H1 (cell line): ENCODE measurements around the gene MYO1D. TPM values are rescaled to one million over a fixed set of nuclear protein-coding genes. Genes with fewer than 3 reads are reported as not detected.

Experiments used
- CTCF ChIA-PET: fragments of 300-600 bp; sonication (Branson Sonifier 250); formaldehyde crosslinking; loops from one replicate; lab custom pipeline; 2021; ENCODE audit not compliant: partially characterized antibody; lab: Charles Lee
- POLR2A ChIA-PET: fragments of 300-600 bp; sonication (Branson Sonifier 250); formaldehyde crosslinking; loops from one replicate; lab custom pipeline; 2021; ENCODE audit warnings: inconsistent platforms; ENCODE audit not compliant: partially characterized antibody; lab: Charles Lee
- DNase-seq, 2 experiments: peaks; one replicate each; pipeline versions ENCODE4 v3.0.0 to v3.0.0-alpha.2; 2010 to 2022; ENCODE audit warnings: low spot score in 2 of 2, low read depth in 1 of 2, mixed read lengths in 1 of 2
- FAIRE-seq: peaks from 2 replicates; lab custom pipeline; 2011; peaks lifted over from hg19 to GRCh38; lab: Jason Lieb, UNC
- H2AFZ ChIP-seq: 2 replicates; pipeline ENCODE4 v1.8.1; 2012; ENCODE audit warnings: low read length, inconsistent platforms
- H2AK5ac ChIP-seq: 2 replicates; pipeline ENCODE4 v1.6.1; 2013; ENCODE audit warnings: low read depth, low read length
- H2BK120ac ChIP-seq: replicated peaks from 2 replicates; pipeline ENCODE3; 2013; ENCODE audit warnings: low read depth, low read length, inconsistent platforms
- H2BK12ac ChIP-seq: 2 replicates; pipeline ENCODE4 v1.6.1; 2013; ENCODE audit warnings: low read depth, low read length
- H2BK15ac ChIP-seq: 2 replicates; pipeline ENCODE4 v1.6.1; 2013; ENCODE audit warnings: low read length
- H2BK20ac ChIP-seq: 2 replicates; pipeline ENCODE4 v1.6.1; 2013; ENCODE audit warnings: low read length
- H2BK5ac ChIP-seq: 2 replicates; pipeline ENCODE4 v1.6.1; 2013; ENCODE audit warnings: low read depth, low read length
- H3K14ac ChIP-seq: 2 replicates; pipeline ENCODE4 v1.6.1; 2013; ENCODE audit warnings: inconsistent platforms; ENCODE audit not compliant: insufficient read length
- H3K18ac ChIP-seq: 2 replicates; pipeline ENCODE4 v1.6.1; 2013; ENCODE audit warnings: low read length; ENCODE audit errors: extremely low read depth
- H3K23ac ChIP-seq: 2 replicates; pipeline ENCODE4 v1.6.1; 2013; ENCODE audit warnings: inconsistent platforms; ENCODE audit not compliant: insufficient read length
- H3K23me2 ChIP-seq: 2 replicates; pipeline ENCODE4 v1.6.1; 2013; ENCODE audit warnings: low read depth, low read length
- H3K27ac ChIP-seq: 2 replicates; pipeline ENCODE4 v1.6.1; 2011; ENCODE audit warnings: low read depth, low read length, inconsistent platforms
- H3K27me3 ChIP-seq, 4 experiments: replicated peaks in 1 of 4; 1 replicate in 1 of 4; 2 replicates in 3 of 4; pipeline versions ENCODE4 v1.6.1 to v1.8.1; 2011 to 2013; ENCODE audit warnings: low read length in 3 of 4, mild to moderate bottlenecking in 3 of 4, inconsistent platforms in 2 of 4, mixed read lengths in 2 of 4, moderate library complexity in 1 of 4; ENCODE audit not compliant: control insufficient read depth in 3 of 4, insufficient read depth in 3 of 4; ENCODE audit errors: extremely low read depth in 1 of 4
- H3K36me3 ChIP-seq, 4 experiments: 2 replicates each; pipeline versions ENCODE4 v1.6.1 to v1.8.1; 2011 to 2013; ENCODE audit warnings: mild to moderate bottlenecking in 4 of 4, low read length in 3 of 4, moderate library complexity in 2 of 4, control low read depth in 1 of 4, inconsistent platforms in 1 of 4; ENCODE audit not compliant: insufficient read depth in 4 of 4, control insufficient read depth in 2 of 4
- H3K4ac ChIP-seq: replicated peaks from 2 replicates; pipeline ENCODE3; 2013; ENCODE audit warnings: low read length, low read depth, mixed read lengths, inconsistent platforms; ENCODE audit not compliant: insufficient read length
- H3K4me1 ChIP-seq, 4 experiments: replicated peaks in 1 of 4; 1 replicate in 1 of 4; 2 replicates in 3 of 4; pipeline versions ENCODE4 v1.6.1 to v1.8.1; 2011 to 2013; ENCODE audit warnings: low read length in 3 of 4, inconsistent platforms in 2 of 4, mixed read lengths in 1 of 4; ENCODE audit not compliant: insufficient read depth in 4 of 4, control insufficient read depth in 3 of 4
- H3K4me2 ChIP-seq, 2 experiments: 2 replicates each; pipeline versions ENCODE4 v1.6.1 to v1.8.1; 2011 to 2013; ENCODE audit warnings: low read depth in 2 of 2, low read length in 2 of 2, control low read depth in 1 of 2, inconsistent platforms in 1 of 2, mild to moderate bottlenecking in 1 of 2; ENCODE audit not compliant: insufficient read depth in 1 of 2
- H3K4me3 ChIP-seq, 4 experiments: fragments of 200-600, 300-600 bp in 1 of 4; sonication (generic), shearing (Covaris generic), sonication (Bioruptor Twin) in 1 of 4; 2 replicates each; pipeline versions ENCODE4 v1.5.1 to v1.8.1; 2011 to 2016; ENCODE audit warnings: low read length in 4 of 4, low read depth in 3 of 4, control low read depth in 2 of 4, inconsistent platforms in 2 of 4, mild to moderate bottlenecking in 2 of 4, mixed read lengths in 1 of 4, moderate library complexity in 1 of 4; ENCODE audit not compliant: insufficient read depth in 2 of 4; ENCODE audit errors: extremely low read depth in 1 of 4
- H3K56ac ChIP-seq: replicated peaks from 2 replicates; pipeline ENCODE3; 2013; ENCODE audit warnings: low read depth, mild to moderate bottlenecking, mixed read lengths, low read length, inconsistent platforms; ENCODE audit not compliant: insufficient read length
- H3K79me1 ChIP-seq: 2 replicates; pipeline ENCODE4 v1.6.1; 2013; ENCODE audit warnings: low read depth, low read length, control low read depth
- H3K79me2 ChIP-seq, 2 experiments: 2 replicates each; pipeline versions ENCODE4 v1.6.1 to v1.8.1; 2012 to 2013; ENCODE audit warnings: low read length in 2 of 2, mild to moderate bottlenecking in 2 of 2, inconsistent platforms in 1 of 2; ENCODE audit not compliant: insufficient read depth in 2 of 2, control insufficient read depth in 1 of 2
- H3K9ac ChIP-seq, 4 experiments: replicated peaks in 1 of 4; 1 replicate in 1 of 4; 2 replicates in 3 of 4; pipeline versions ENCODE4 v1.6.1 to v1.8.1; 2011 to 2013; ENCODE audit warnings: low read depth in 3 of 4, low read length in 3 of 4, control low read depth in 2 of 4, mild to moderate bottlenecking in 2 of 4, moderate library complexity in 2 of 4, inconsistent platforms in 1 of 4; ENCODE audit errors: extremely low read depth in 1 of 4
- H3K9me3 ChIP-seq, 2 experiments: 2 replicates each; pipeline versions ENCODE4 v1.6.1 to v1.8.1; 2012 to 2013; ENCODE audit warnings: mild to moderate bottlenecking in 2 of 2, moderate library complexity in 2 of 2, control low read depth in 1 of 2, inconsistent platforms in 1 of 2, low read depth in 1 of 2, low read length in 1 of 2, mixed read lengths in 1 of 2; ENCODE audit not compliant: insufficient read depth in 2 of 2
- H4K20me1 ChIP-seq, 2 experiments: replicated peaks in 1 of 2; 2 replicates each; pipeline versions ENCODE3 to v1.8.1; 2011 to 2013; ENCODE audit warnings: inconsistent platforms in 2 of 2, low read length in 2 of 2, mild to moderate bottlenecking in 1 of 2; ENCODE audit not compliant: insufficient read depth in 2 of 2, control insufficient read depth in 1 of 2
- H4K5ac ChIP-seq: 2 replicates; pipeline ENCODE4 v1.6.1; 2013; ENCODE audit warnings: low read length, low read depth, mixed read lengths, inconsistent platforms; ENCODE audit not compliant: insufficient read length
- H4K8ac ChIP-seq: 2 replicates; pipeline ENCODE4 v1.8.0; 2013; ENCODE audit warnings: mild to moderate bottlenecking, moderate library complexity, low read length, inconsistent platforms; ENCODE audit not compliant: insufficient read depth; ENCODE audit errors: extremely low read depth
- H4K91ac ChIP-seq: replicated peaks from 2 replicates; pipeline ENCODE3; 2013; ENCODE audit warnings: low read length, mixed read lengths, inconsistent platforms; ENCODE audit not compliant: insufficient read length
- CEBPB ChIP-seq: IDR thresholded peaks from 2 replicates; pipeline ENCODE4 v1.6.1; 2012; ENCODE audit warnings: low read depth, low read length
- CREB1 ChIP-seq: IDR thresholded peaks from 2 replicates; pipeline ENCODE4 v1.6.1; 2012; ENCODE audit warnings: inconsistent platforms
- EZH2 ChIP-seq: fragments of 200-600 bp; sonication (generic); IDR thresholded peaks from 2 replicates; pipeline ENCODE4 v1.7.1; 2012; ENCODE audit warnings: low read depth, mild to moderate bottlenecking, moderate library complexity, low read length, inconsistent platforms; ENCODE audit not compliant: severe bottlenecking
- GABPA ChIP-seq: IDR thresholded peaks from 2 replicates; pipeline ENCODE4 v1.6.1; 2011; ENCODE audit warnings: mild to moderate bottlenecking, low read length, moderate library complexity, borderline replicate concordance; ENCODE audit not compliant: insufficient read depth
- KDM1A ChIP-seq: fragments of 200-600, 300-600 bp; sonication (generic); IDR thresholded peaks from 2 replicates; pipeline ENCODE4 v1.7.1; 2016; ENCODE audit warnings: mild to moderate bottlenecking, low read length, borderline replicate concordance
- KDM4A ChIP-seq: IDR thresholded peaks from one replicate; pipeline ENCODE4 v1.7.1; 2012; ENCODE audit warnings: low read depth, mild to moderate bottlenecking, moderate library complexity, low read length, inconsistent platforms; ENCODE audit not compliant: severe bottlenecking
- MAX ChIP-seq: IDR thresholded peaks from 2 replicates; pipeline ENCODE4 v1.6.1; 2012; ENCODE audit warnings: inconsistent platforms
- POLR2AphosphoS5 ChIP-seq: IDR thresholded peaks from 2 replicates; pipeline ENCODE4 v1.6.1; 2011; ENCODE audit warnings: low read depth, low read length
- RBBP5 ChIP-seq: IDR thresholded peaks from 2 replicates; pipeline ENCODE4 v1.7.1; 2012; ENCODE audit warnings: low read depth, mild to moderate bottlenecking, inconsistent platforms, low read length, moderate library complexity, borderline replicate concordance
- RFX5 ChIP-seq: IDR thresholded peaks from 2 replicates; pipeline ENCODE4 v1.6.1; 2011; ENCODE audit warnings: low read depth, low read length, improper control_type of control experiment, borderline replicate concordance
- SIRT6 ChIP-seq: IDR thresholded peaks from one replicate; pipeline ENCODE4 v1.7.1; 2012; ENCODE audit warnings: low read length, inconsistent platforms
- TBP ChIP-seq: IDR thresholded peaks from 2 replicates; pipeline ENCODE4 v1.6.1; 2011; ENCODE audit warnings: low read depth, low read length, improper control_type of control experiment
- TEAD4 ChIP-seq: IDR thresholded peaks from 2 replicates; pipeline ENCODE4 v1.6.1; 2012; ENCODE audit warnings: low read depth, low read length, inconsistent platforms, mixed read lengths
- USF2 ChIP-seq: IDR thresholded peaks from 2 replicates; pipeline ENCODE4 v1.6.1; 2011; ENCODE audit warnings: low read length, improper control_type of control experiment
- YY1 ChIP-seq: IDR thresholded peaks from 2 replicates; pipeline ENCODE4 v1.6.1; 2011; ENCODE audit warnings: low read depth, mild to moderate bottlenecking, low read length
- polyA plus RNA-seq, 7 experiments: library from polyadenylated mRNA; depleted of rRNA in 3 of 7; stranded (reverse) in 5 of 7; unstranded in 2 of 7; fragments of >200 nt in 5 of 7; fragments of 200-250 nt in 2 of 7; gene quantifications; 1 replicate in 5 of 7; 2 replicates in 1 of 7; 4 replicates in 1 of 7; pipeline versions ENCODE4 v1.2.1 to v1.2.3, GENCODE V29; 2011 to 2013; ENCODE audit warnings: missing spikeins in 2 of 7, mixed read lengths in 2 of 7
- total RNA-seq: library from RNA; stranded (reverse); fragmentation: NEBNext Ultra II Directional; extraction: Animal tissue kit (Norgen Biotek cat#: 25700); gene quantifications from 2 replicates; pipeline ENCODE4 v1.2.1, GENCODE V29; 2021

Gene MYO1D
- total and polyA plus RNA-seq, 2 of the 8 experiments (the other 6 are each of a cell fraction or from before 2014, with no cell fraction given): 6.5 to 25.4 TPM

- Histone ChIP-seq H2BK120ac (no peak overlapping the region), H3K56ac (no peak overlapping the region), H3K4ac (no peak overlapping the region), H3K14ac (no peak overlapping the region), H2BK5ac (no peak overlapping the region), H3K79me2 (no peaks in the 10 kb centered on the region; a peak in 2 of 4 replicates), H3K4me2 (no peak overlapping the region), H2BK15ac (no peak overlapping the region), H3K27me3 (no peaks in the 10 kb centered on the region), H2AFZ (no peak overlapping the region), H3K36me3 (no peaks in the 10 kb centered on the region), H3K23me2 (no peaks in the 10 kb centered on the region), H3K9me3 (no peaks in the 10 kb centered on the region), H4K20me1 (no peaks in the 10 kb centered on the region), H3K9ac (no peak overlapping the region), H3K27ac (no peak overlapping the region), H3K4me3 (no peak overlapping the region), H3K18ac (no peak overlapping the region), H3K79me1 (no peaks in the 10 kb centered on the region), H4K5ac (no peak overlapping the region), H2BK12ac (no peak overlapping the region), H3K4me1 (no peaks in the 10 kb centered on the region), H4K8ac (no peak overlapping the region), H4K91ac (no peak overlapping the region), H2BK20ac (no peak overlapping the region), H3K23ac (no peak overlapping the region), H2AK5ac (no peak overlapping the region)
- FAIRE-seq (no peak), DNase-seq (no peak)
- CTCF ChIA-PET: no interaction called here
- POLR2A ChIA-PET: interaction anchor here (0.8 kb wide), 1 partner anchor 29 kb away, joined by 3 read pairs; no protein-coding TSS in a partner anchor
- no peak for TF ChIP-seq RFX5
- TF ChIP-seq TEAD4: no peak
- no peak for TF ChIP-seq YY1
- TF ChIP-seq GABPA: no peak
- no peak for TF ChIP-seq CREB1
- TF ChIP-seq TBP: no peak
- TF ChIP-seq KDM1A: no peak
- no peak for TF ChIP-seq POLR2AphosphoS5
- no peak for TF ChIP-seq KDM4A
- no peak for TF ChIP-seq USF2
- TF ChIP-seq EZH2: no peak
- no peak for TF ChIP-seq MAX
- no peak for TF ChIP-seq CEBPB
- TF ChIP-seq SIRT6: no peak
- TF ChIP-seq RBBP5: no peak
Measured at GRCh38 chr17:32827227-32827626, 49.7 kb downstream of the MYO1D start.
